Vagina (tissue), 2 donors: ENCODE measurements around the gene RMND1. TPM values are rescaled to one million over a fixed set of nuclear protein-coding genes. Genes with fewer than 3 reads are reported as not detected.

Source experiments
- DNase-seq, 2 donors: peaks; one replicate each; pipeline ENCODE4 v3.0.0-alpha.2; 2017; ENCODE audit errors: extremely low spot score in 2 of 2
- H3K27ac ChIP-seq: fragments of 200-600 bp; sonication (generic); one replicate; pipeline ENCODE4 v1.5.1; 2019
- H3K27me3 ChIP-seq: fragments of 200-600 bp; sonication (generic); one replicate; pipeline ENCODE4 v1.5.1; 2019
- H3K36me3 ChIP-seq, 2 donors: fragments of 200-600 bp; sonication (generic); one replicate each; pipeline ENCODE4 v1.5.1; 2017 to 2019
- H3K4me1 ChIP-seq: fragments of 200-600 bp; sonication (generic); one replicate; pipeline ENCODE4 v1.5.1; 2019
- H3K4me3 ChIP-seq, 2 donors: fragments of 200-600 bp; sonication (generic); 1 replicate in 1 of 2; 2 replicates in 1 of 2; pipeline ENCODE4 v1.5.1; 2016 to 2019
- H3K9me3 ChIP-seq: fragments of 200-600 bp; sonication (generic); one replicate; pipeline ENCODE4 v1.5.1; 2019
- POLR2A ChIP-seq, 2 donors: fragments of 450-650 bp; IDR thresholded peaks; one replicate each; pipeline ENCODE4 v1.6.1; 2017; ENCODE audit warnings: antibody characterized with exemption in 2 of 2, mild to moderate bottlenecking in 2 of 2, moderate library complexity in 2 of 2
- POLR2AphosphoS5 ChIP-seq, 2 donors: sonication (generic); formaldehyde crosslinking; IDR thresholded peaks; one replicate each; pipeline ENCODE4 v1.9.0; 2017; ENCODE audit warnings: antibody characterized with exemption in 2 of 2, mild to moderate bottlenecking in 2 of 2, low read depth in 1 of 2; ENCODE audit not compliant: insufficient read depth in 1 of 2
- intact Hi-C: fragments of 100-400 bp; cut with DNase I; formaldehyde crosslinking; loops from one replicate; pipeline ENCODE4 v1.15.1; 2023
- total RNA-seq: library from RNA; depleted of rRNA; stranded (reverse); fragments of >200 nt; gene quantifications from one replicate; pipeline ENCODE4 v1.2.3, GENCODE V29; 2016
- TF ChIP-seq, protein P1 (sequence below), 3 experiments: fragments of 450-650 bp in 2 of 3; fragments of 200-600 bp in 1 of 3; sonication (generic) in 1 of 3; IDR thresholded peaks; one replicate each; pipeline ENCODE4 v1.5.1; 2017 to 2019; ENCODE audit warnings: antibody characterized with exemption in 3 of 3, mild to moderate bottlenecking in 2 of 3, moderate library complexity in 2 of 3

Gene RMND1
- total RNA-seq, 1 donor from 2014 or later, result 15.7 TPM

DNA sequence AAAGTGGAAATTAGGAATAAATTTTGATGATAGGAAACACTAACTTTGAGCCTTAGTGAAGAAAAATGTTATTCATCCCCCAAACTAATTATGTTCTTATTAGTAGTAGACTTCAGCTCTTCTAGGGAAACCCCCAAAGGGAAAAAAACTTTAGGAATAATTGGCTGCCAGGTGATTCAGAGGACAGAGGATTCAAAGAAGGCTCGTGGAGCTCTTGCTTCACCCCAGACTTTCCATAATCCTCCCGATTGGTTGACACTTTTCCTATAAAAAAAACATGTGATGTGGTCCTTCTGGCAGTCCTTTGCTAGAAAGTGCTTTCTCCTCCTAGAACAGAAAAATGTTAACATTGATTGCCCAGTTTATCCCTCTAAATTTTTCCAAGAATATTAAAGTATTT, 36.3 kb upstream of the RMND1 start:
- no peak for DNase-seq
- Histone ChIP-seq H3K36me3 (no peaks in the 10 kb centered on the region), H3K4me3 (no peak overlapping the region), H3K4me1 (no peaks in the 10 kb centered on the region), H3K27me3 (no peaks in the 10 kb centered on the region), H3K9me3 (no peaks in the 10 kb centered on the region), H3K27ac (no peak overlapping the region)
- TF ChIP-seq, protein P1, sequence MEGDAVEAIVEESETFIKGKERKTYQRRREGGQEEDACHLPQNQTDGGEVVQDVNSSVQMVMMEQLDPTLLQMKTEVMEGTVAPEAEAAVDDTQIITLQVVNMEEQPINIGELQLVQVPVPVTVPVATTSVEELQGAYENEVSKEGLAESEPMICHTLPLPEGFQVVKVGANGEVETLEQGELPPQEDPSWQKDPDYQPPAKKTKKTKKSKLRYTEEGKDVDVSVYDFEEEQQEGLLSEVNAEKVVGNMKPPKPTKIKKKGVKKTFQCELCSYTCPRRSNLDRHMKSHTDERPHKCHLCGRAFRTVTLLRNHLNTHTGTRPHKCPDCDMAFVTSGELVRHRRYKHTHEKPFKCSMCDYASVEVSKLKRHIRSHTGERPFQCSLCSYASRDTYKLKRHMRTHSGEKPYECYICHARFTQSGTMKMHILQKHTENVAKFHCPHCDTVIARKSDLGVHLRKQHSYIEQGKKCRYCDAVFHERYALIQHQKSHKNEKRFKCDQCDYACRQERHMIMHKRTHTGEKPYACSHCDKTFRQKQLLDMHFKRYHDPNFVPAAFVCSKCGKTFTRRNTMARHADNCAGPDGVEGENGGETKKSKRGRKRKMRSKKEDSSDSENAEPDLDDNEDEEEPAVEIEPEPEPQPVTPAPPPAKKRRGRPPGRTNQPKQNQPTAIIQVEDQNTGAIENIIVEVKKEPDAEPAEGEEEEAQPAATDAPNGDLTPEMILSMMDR (IDR thresholded peaks at IDR 0.05), result no peak
- TF ChIP-seq POLR2A (IDR thresholded peaks at IDR 0.05), result no peak
- TF ChIP-seq POLR2AphosphoS5 (IDR thresholded peaks at IDR 0.05; ENCODE audit: insufficient read depth in 1 of 2, low read depth in 1 of 2), result no peak
- intact Hi-C loops, result no loop called here

DNA sequence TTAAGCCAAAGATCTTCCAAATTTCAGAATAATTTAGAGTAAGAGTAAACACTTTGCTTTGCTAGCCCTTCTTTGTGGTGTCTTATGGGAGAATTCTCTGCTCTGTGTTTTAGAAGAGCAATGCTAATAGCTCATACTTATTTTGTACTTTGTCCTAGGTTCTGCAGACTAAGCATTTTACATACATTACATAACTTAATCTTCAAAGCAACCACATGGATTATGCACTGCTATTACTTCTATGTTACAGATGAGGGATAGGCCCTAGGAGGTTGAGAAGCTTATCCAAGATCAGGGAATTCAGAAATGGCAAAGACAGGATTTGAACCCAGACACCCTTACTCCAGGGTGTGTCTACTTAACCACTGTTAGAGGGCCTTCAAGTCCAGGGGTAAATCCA, 32.1 kb upstream of the RMND1 start:
- no peak overlapping the region for H3K27ac ChIP-seq
- H3K4me1 ChIP-seq, result peaks cover 10% of the 10 kb centered on the region
- H3K36me3 ChIP-seq, result no peaks in the 10 kb centered on the region
- H3K27me3 ChIP-seq, result no peaks in the 10 kb centered on the region
- DNase-seq, result no peak
- no peak overlapping the region for H3K4me3 ChIP-seq
- H3K9me3 ChIP-seq, result no peaks in the 10 kb centered on the region
- TF ChIP-seq, protein P1 (IDR thresholded peaks at IDR 0.05), result no peak
- TF ChIP-seq POLR2AphosphoS5 (IDR thresholded peaks at IDR 0.05; ENCODE audit: insufficient read depth in 1 of 2, low read depth in 1 of 2) (no peak), POLR2A (IDR thresholded peaks at IDR 0.05) (no peak)
- intact Hi-C loops, result no loop called here

DNA sequence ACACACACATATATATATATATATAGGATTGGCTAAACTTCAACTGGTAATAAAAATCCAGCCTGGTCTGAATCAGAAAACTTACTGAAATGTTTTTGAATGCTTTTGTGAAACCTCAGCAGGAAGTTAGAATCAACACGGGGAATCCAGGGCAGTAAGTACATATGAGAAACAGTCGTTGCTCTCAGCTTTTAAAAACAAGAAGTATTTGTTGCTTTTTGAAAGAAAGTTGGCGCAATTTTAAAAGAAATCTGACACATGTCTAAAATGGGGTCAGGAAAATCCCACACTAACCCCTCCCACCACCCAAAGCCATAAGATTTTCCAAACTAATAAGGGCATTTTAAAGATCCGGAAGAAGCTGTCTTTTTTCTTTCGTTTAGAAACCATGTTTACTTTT, 30.4 kb upstream of the RMND1 start:
- TF ChIP-seq POLR2AphosphoS5 (IDR thresholded peaks at IDR 0.05; ENCODE audit: insufficient read depth in 1 of 2, low read depth in 1 of 2) (no peak), POLR2A (IDR thresholded peaks at IDR 0.05) (no peak)
- DNase-seq, result no peak
- Histone ChIP-seq H3K4me1 (peaks cover 10% of the 10 kb centered on the region), H3K27me3 (no peaks in the 10 kb centered on the region), H3K4me3 (peak overlapping the region; percentile 8 to 9), H3K9me3 (no peaks in the 10 kb centered on the region), H3K36me3 (no peaks in the 10 kb centered on the region), H3K27ac (peak overlapping the region; percentile 62)
- intact Hi-C loops, result no loop called here

DNA sequence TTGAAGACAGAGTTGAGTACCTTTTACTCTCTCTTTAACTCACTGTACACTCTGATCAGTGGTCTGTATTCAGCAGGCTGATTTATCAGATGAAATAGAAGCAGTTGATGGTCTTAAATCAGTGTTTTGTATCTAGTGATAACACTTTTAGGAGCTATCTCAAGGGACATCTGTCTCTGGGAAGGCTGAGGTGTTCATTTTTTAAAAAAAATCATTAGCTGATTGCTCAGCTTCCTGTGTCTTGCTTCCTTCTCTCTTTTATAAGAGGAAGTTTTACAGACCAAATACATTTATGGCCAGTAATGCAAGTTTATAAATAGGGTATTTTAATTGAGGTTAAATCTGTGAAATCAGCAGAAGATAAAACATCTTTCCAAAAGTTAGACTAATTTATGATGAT, 29.9 kb upstream of the RMND1 start:
- Histone ChIP-seq H3K36me3 (no peaks in the 10 kb centered on the region), H3K27me3 (no peaks in the 10 kb centered on the region), H3K4me1 (peaks cover 10% of the 10 kb centered on the region), H3K4me3 (no peak overlapping the region), H3K9me3 (no peaks in the 10 kb centered on the region), H3K27ac (peak overlapping the region; percentile 62)
- DNase-seq, result no peak
- TF ChIP-seq POLR2AphosphoS5 (IDR thresholded peaks at IDR 0.05; ENCODE audit: insufficient read depth in 1 of 2, low read depth in 1 of 2) (no peak), POLR2A (IDR thresholded peaks at IDR 0.05) (no peak)
- TF ChIP-seq, protein P1 (IDR thresholded peaks at IDR 0.05), result no peak
- intact Hi-C loops, result no loop called here

DNA sequence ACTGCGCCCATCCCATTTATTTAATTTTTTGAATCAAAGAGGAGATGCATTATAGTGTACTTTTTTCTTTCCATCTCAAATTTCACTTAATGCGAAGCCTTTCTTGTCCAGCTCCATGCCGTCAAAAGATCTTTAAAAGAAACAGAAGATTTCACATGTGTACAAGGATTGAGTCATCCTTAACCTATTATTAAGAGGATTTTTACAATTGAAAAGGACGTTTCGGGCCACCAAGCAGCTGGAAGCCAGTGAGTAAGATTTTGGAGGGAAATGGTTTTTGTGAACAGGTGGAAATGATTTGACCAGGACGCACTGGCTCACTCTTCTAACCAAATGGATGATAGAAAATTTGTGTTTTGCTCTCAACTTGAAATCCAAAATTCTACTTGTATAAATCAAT, 26.7 kb upstream of the RMND1 start:
- no peaks in the 10 kb centered on the region for H3K27me3 ChIP-seq
- no peak for TF ChIP-seq POLR2AphosphoS5 (IDR thresholded peaks at IDR 0.05; ENCODE audit: insufficient read depth in 1 of 2, low read depth in 1 of 2)
- TF ChIP-seq, protein P1 (IDR thresholded peaks at IDR 0.05), result no peak
- no peak for TF ChIP-seq POLR2A (IDR thresholded peaks at IDR 0.05)
- intact Hi-C loops, result loop anchor here (5.0 kb wide), 1 partner anchor 36 kb away; no protein-coding TSS in a partner anchor
- no peak overlapping the region for H3K4me3 ChIP-seq
- H3K4me1 ChIP-seq, result peaks cover 18% of the 10 kb centered on the region
- H3K9me3 ChIP-seq, result no peaks in the 10 kb centered on the region
- H3K27ac ChIP-seq, result no peak overlapping the region
- DNase-seq, result no peak
- no peaks in the 10 kb centered on the region for H3K36me3 ChIP-seq
